ENCODE results near the gene KRTAP12-4.
"Not testable (repeated sequence)": the region's sequence is repeated elsewhere in the genome, so short reads cannot be mapped to it uniquely, and the experiment has no call there.

KRTAP12-4 gene

DNA sequence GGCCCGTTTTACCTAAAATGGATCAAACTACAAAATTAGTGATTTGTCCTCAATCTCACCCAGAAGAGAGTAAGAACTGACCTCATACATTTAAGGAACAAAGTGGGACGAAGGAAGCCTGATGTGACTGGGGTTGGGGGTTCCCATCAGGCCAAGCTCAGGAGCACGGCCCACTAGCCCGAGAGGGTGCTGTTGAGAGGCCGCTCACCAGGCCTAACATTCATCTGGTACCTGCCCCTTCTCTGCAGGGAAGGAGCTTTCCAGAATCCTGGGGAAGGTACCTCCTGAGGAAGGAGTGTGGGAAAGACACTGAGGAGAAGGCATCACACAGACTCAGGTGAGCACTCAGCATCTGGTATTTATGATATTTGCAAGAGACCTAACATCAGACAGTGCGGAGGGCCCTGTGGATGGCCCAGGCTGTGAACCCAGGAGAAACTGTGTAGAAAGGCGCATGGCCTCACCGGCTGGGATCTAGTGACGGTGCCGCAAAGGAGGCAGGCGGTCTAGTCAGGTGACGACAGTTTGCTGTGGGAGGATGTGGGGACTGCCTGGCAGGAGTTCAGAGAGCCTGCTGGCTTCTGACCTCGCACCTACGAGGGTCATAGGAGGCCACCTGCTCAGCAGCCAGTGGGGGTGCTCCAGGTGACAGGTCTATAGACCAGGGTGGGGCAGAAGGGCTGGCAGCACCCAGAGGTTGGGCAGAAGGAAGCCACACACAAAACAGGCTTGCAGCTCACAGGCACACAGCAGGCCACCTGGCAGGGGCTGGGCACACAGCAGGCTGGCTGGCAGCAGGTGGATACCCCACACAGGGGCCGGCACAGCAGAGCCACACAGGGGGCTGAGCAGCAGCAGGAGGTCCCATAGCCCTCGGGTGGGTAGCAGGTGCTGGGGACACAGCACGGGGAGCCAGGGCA is 543 bp downstream of the KRTAP12-4 start:
- DNase-seq (ENCODE audit: low read depth) = no peak

DNA sequence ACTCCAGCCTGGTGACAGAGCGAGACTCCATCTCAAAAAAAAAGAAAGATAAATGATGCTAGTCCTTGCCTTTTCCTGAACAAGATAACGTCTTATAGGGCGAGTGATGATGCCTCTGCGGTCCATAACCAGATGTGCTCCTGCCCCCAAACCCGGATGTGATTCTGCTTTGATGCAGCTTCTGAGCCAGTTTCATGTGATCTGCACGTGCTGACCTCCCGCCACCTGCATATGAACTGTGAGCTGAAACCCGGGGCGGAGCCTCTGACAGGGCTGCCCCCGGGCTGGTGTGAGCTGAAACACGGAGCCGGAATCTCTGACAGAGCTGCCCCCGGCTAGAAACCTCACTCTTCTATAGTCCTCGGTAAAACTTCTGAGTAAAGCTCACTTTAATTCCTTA is 1.3 kb downstream of the KRTAP12-4 start:
- DNase-seq (ENCODE audit: low read depth) = no peak

DNA sequence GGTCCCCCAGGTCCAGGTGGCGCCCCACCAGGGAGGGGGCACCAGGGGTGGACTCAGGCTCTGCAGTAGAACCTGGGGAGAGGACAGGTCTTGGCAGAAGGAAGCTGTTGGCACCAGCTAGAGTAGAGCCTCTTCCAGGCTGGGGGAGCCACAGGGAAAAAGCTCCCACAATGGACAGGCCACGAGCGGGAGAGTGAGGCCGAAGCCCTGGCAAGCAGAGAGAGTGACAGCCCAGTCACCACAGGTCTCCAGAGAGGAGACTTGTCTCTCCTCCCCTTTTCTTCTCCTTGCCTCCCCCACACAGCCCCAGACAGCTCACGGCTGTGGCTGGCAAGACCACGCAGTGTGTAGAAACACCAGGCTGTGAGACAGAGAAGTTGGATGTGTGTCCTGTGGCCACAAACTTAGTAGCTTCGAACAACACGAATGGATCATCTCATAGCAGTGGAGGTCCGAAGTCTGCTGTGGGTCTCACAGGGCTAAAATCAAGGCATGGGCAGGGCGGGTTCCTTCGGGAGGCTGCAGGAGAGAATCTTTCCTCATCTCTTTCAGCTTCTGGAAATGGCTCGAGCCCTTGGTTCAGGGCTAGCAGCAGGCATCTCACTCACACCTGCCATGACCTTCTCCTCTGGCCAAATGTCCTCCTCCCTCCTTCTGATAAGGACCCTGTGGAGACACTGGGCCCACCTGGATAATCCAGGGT is 3.3 kb downstream of the KRTAP12-4 start:
- DNase-seq (ENCODE audit: low read depth) = no peak

DNA sequence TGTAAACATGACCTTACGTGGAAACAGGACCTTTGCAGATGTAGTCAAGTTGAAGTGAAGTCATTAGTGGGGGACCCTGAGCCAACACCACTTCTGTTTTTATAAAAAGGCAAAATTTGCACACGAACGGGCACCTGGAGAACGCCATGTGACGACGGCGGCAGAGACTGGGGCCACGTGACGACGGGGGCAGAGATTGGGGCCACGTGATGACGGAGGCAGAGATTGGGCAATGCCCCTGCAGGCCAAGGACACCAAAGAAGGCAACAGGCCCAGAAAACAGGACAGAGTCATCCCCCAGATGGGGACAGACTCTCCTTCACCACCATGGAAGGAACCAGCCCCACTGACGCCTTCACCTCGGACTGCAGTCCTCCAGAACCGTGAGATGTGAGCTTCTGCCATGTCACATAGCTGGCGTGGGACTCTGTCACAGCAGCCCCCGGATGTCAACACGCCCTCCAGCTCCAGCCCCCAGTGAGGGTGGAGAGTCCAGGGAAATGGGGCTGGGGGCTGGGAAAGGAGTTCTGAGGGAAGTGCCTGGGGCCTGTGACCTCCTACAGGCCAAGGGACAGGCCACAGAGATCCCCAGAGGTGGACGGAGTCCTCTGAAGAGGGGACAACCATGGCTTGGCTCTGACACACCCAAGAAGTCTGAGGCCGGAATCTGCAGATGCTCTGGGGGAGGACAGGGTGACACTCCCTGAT is 4.0 kb downstream of the KRTAP12-4 start:
- DNase-seq (ENCODE audit: low read depth) = no peak

DNA sequence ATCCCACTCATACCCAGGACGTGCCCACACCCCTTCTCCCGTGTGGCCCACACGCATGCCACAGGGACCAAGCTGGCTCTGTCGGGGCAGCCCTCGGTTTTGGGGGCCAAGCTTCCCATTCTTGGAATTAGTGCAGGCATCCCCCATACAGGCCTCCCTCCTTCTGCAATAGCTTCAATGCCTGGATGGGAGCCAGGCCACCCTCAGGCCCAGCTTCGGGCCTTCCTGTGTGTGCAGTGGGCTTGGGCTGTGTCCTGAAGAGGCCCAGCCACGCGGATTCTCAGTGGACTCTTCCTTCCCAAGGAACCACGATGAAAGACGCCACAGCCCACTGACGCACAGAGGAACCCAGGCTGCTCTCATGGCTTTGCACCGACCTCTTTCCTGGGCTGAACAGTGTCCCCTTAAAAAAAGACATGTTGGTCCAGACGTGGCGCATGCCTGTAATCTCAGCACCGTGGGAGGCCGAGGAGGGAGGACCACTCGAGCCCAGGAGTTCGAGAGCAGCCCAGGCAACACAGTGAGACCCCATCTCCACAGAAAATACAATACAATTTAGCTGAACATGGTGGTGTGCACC is 4.8 kb downstream of the KRTAP12-4 start:
- no peak for DNase-seq (ENCODE audit: low read depth)

DNA sequence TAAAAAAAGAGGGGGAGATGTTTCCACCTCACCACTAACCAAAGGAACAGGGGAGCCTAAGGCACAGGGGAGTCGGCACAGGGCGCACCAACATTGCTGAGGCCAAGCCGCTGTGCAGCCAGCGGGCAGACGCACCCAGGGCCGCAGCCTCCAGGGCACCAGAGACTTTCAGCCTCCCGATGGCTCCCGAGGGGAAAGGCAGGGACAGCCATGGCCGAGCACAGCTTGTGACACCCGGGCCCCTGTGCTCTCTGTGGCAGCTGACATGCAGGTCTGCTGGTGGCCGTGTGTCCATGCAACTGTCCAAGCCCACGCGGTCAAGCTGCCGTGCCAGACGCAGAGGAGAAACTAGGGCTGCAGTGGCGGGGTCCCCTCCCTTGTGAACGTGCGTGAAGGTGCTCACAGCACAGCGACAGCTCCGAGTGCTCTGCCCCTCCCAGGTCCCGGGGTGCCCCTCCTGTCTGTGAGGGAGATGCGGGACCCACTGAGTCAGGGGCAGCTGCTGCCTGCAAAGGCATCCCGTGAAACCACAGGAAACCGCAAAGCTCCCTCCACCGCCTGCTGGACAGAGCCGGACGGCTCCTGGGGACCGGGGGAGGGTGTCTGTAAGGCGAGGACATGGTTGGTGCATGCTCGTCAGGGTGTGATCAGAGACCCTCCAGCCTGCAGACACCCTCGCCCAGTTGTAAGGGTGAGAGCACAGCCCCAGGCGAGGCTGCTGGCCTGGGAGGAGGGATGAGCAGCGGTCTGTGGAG is 5.7 kb downstream of the KRTAP12-4 start:
- DNase-seq (ENCODE audit: low read depth) = no peak

DNA sequence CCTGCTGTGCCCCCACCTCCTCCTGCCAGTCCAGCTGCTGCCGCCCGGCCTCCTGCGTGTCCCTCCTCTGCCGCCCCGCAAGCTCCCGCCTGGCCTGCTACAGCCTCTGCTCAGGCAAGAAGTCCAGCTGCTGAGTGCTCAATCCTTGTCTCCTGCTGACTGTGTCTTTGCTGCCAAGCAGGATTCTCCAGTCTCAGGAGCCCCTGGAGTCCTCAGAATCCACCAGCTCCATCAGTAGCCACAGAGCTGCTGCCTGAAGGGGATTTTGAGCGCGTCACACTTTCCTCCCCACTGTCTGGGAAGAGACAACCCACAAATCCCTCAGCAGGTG is 7.3 kb downstream of the KRTAP12-4 start:
- no peak for DNase-seq (ENCODE audit: low read depth)

DNA sequence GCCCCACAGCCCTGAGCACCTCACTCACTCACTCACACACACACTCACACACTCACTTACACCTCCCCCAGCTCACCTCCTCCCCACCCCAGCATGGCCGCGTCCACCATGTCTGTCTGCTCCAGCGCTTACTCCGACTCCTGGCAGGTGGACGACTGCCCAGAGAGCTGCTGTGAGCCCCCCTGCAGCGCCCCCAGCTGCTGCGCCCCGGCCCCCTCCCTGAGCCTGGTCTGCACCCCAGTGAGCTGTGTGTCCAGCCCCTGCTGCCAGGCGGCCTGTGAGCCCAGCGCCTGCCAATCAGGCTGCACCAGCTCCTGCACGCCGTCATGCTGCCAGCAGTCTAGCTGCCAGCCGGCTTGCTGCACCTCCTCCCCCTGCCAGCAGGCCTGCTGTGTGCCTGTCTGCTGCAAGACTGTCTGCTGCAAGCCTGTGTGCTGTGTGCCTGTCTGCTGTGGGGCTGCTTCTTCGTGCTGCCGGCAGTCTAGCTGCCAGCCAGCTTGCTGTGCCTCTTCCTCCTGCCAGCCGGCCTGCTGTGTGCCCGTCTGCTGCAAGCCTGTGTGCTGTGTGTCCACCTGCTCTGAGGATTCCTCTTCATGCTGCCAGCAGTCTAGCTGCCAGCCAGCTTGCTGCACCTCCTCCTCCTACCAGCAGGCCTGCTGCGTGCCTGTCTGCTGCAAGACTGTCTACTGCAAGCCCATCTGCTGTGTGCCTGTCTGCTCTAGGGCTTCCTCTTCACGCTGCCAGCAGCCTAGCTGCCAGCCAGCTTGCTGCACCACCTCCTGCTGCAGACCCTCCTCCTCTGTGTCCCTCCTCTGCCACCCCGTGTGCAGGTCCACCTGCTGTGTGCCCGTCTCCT is 7.9 kb downstream of the KRTAP12-4 start, which contains the start of gene KRTAP10-11:
TSS of gene KRTAP10-11 (plus strand) at position 49 of the 856 bp plus-strand sequence. CDS start at position 94, 45 bp downstream.
- not testable (repeated sequence) for DNase-seq (ENCODE audit: low read depth)

DNA sequence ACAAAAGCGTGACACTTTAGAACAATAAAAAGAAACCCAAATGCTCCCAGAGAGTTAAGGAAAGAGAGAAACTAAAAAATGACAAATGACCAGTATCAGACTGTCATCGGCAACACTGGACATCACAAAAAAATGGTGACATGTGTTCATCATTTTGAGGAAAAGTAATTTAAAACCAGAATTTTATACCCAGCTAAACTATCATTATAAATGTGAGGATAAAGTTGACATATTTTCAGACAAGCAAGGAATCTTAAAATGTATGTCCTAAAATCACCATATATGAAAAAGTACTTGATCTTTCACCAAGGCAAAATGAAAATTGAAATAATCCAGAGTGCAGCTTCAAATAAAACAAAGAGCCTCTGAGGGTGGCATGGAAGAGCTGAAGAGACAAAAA is 9.6 kb downstream of the KRTAP12-4 start:
- no peak for DNase-seq (ENCODE audit: low read depth)

DNA sequence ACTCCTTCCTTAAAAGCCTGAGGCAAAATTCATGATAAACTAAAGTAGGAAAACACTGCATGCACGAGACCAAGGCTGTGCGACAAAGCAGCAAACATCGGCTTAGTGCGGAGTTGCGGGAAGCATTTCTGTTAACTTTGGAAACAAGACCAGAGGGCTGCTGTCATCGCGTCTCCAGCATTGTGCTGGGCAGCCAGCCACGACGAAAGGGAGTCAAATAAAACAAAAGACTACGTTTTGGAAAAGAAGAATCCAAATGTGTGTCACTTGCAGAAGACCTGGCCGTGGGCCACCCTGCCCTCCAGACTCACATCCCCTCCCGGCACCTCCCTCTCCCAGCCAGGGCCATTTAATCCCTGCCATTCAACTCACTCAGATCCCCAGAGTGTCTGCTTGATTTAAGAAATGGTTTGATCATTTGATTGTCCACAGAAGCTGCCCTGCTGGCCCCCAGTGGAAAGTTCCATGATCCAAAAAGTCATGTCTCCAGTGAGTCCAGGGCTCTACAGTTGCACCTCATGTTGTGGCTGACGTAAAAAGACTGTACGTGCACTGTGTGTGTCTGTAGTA is 10.6 kb downstream of the KRTAP12-4 start:
- DNase-seq (ENCODE audit: low read depth) = no peak

DNA sequence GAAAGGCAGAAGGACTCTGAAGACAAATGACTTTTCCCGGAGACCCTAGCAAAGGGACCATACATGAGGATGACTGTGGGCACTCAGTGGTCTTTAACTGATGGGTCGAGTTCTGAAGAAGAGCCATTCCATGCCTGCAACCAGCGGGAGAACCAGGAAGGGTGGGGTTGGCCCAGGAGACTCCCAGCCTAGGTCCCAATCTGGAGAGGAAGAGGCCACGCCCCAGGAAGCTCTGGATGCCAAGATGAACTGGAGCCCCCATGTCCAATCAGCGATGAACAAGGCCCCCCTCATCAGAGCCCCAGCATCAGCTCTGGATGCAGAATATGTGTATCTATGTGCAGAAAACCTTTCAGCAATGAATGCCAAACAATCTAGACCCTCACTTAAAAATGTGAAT is 13.7 kb downstream of the KRTAP12-4 start:
- DNase-seq (ENCODE audit: low read depth) = no peak

DNA sequence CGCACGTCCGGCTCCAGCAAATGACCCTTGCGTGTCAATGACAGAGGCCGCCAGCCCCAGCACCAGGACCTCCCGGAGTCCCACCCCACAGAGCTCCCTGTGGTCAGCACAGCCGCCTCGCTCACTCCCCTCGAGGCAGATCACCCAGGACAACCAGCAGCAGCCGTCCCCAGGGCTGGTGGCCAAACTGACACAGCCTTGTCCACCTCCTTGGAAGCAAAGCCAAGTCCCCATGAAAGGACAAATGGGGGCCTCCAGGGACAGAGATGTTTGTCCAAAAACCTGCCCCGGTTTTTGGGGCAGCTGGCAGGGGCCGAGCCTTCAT is 15.2 kb downstream of the KRTAP12-4 start:
- DNase-seq (ENCODE audit: low read depth) = no peak

DNA sequence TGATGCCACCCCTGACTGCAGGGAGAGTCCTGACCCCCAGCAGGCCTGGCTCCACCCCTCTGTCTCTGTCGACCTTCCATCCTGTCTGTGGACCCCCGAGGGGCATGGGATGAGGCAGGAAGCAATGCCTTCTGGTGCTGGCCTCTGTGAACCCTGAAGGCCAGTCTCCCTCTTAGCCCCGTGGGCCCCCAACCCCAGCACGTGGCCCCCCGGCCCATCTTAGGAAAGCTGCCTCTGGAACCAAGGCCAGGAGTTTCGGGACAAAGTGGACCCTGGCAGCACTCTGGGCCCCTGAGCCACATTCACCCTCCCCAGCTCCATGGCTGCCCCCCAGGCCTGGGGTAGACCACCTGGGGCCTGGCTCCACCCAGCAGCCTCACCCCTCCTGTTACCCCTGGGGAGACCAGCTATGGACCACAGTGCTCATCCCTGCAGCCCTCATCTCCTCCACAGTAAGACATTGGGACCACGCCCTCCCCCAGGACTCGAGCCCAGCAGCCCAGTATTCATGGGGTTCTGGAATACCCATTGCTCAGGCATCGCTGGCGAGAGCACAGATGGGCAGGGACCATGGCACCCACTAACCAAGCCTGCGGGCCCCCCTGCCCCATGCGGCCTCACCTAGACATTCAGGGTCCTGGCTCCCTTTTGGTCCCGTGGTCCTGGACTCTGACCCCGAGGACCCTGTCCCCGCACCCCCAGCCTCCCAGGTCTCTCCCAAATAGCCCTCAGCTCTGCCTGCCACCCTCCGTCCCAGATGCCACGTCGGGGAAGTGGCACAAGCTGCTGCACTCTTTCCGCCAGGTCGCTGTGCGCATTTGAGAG is 15.7 kb downstream of the KRTAP12-4 start:
- DNase-seq (ENCODE audit: low read depth) = not testable (repeated sequence)

DNA sequence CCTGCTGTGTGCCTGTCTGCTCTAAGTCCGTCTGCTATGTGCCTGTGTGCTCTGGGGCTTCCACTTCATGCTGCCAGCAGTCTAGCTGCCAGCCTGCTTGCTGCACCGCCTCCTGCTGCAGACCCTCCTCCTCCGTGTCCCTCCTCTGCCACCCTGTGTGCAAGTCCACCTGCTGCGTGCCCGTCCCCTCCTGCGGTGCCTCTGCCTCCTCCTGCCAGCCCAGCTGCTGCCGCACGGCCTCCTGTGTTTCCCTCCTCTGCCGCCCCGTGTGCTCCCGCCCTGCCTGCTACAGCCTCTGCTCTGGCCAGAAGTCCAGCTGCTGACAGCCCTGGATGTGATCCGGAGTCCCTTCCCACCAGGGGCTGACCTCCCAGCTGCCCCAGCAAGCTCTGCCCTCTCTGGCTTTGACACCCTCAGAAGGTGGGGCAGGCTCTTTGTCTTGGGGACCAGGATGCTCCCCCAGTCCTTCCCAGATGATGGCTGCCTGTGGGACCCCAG is 16.6 kb downstream of the KRTAP12-4 start:
- not testable (repeated sequence) for DNase-seq (ENCODE audit: low read depth)

DNA sequence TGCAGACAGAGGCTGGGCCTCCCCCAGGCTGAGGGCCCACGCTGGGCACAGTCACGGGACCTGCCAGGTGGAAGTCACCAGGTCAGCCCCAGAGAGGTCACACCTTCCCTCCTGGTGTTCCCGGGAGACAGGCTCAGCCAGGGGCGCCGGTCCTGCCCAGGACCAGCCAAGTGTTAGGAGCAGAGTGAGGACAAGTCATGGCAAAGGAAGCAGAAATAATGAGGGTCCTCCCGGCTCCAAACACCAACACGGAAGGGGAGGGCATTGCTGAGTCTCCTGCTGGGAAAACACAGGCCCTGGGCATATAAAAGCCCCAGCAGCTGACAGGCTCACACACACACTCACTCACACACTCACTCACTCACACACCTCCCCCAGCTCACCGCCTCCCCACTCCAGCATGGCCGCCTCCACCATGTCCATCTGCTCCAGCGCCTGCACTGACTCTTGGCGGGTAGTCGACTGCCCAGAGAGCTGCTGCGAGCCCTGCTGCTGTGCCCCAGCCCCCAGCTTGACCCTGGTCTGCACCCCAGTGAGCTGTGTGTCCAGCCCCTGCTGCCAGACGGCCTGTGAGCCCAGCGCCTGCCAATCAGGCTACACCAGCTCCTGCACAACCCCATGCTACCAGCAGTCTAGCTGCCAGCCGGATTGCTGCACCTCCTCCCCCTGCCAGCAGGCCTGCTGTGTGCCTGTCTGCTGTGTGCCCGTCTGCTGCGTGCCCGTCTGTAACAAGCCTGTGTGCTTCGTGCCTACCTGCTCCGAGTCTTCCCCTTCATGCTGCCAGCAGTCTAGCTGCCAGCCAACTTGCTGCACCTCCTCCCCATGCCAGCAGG is 17.2 kb downstream of the KRTAP12-4 start, which contains the start of gene KRTAP10-10:
TSS of gene KRTAP10-10 (plus strand) at position 339 of the 833 bp plus-strand sequence. CDS start at position 401, 62 bp downstream.
- no peak for DNase-seq (ENCODE audit: low read depth)

DNA sequence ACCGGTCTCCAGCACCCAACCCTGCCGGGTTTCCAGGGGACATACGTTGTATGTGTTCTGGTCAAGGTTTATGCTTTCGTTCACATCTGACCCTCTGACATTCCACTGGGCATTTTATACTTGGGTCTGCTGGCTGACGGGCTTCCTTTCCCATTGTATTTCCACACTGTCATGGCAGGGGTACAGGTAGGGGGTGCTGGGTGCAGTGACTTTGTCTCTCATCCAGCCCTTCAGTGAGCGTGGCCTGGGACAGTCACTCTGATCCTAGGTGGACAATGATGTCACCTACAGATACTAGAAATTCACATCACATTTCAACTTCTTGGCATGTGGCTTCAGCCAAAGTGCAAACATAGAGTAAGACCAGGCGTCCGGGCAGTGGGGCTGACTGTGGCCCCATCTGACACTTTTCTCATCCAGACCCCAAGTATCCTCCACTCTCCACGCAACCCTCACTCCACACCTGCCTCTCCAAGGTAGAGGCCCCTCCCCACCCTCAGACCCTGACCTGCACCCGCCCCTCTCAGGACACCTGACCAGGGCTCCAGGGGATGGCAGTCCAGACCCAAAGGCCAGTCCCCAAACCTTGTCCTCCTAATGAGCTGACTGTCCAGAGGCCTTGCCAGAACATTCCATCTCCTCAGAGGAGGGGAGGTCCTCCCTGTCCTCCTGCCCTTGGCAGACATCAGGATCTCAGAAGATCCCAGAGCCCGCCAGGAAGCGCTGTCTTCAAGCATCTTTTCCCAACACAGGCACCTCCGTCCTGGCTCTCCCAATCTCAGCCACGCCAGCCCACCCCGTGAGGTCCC is 18.0 kb downstream of the KRTAP12-4 start:
- DNase-seq (ENCODE audit: low read depth) = no peak

DNA sequence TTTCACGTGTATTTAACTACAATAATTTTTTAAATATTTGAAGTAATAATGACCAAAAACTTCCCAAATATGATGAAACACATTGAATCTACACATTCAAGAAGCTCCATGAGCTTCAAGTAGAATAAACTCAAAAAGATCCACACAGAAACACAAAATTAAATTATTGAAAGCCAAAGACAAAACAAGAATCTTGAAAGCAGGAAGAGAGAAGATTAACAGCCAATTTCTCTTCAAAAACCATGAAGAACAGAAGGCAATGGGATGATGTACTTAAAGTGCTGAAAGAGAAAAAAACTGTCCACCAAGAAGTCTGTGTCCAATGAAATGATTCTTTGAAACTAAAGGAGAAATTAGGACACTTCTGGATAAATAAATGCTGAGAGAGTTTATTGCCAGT is 22.4 kb downstream of the KRTAP12-4 start:
- no peak for DNase-seq (ENCODE audit: low read depth)

Data from HS-5 (cell line).